ENCODE results near the gene RPAP2. TPM values are rescaled to one million over a fixed set of nuclear protein-coding genes. Genes with fewer than 3 reads are reported as not detected.

The RPAP2 gene
- total and polyA plus RNA-seq, 8 donors = 3.0 to 18.2 (median 15.3) TPM

- intact Hi-C loops (cut with DNase I) = no loop called here
- WGBS, 2 donors = 59 to 60% methylated on average over 2 of the region's 2 CpGs
- Histone ChIP-seq H3K27ac (no peak overlapping the region), H3K4me1 (no peaks in the 10 kb centered on the region), H3K4me3 (no peak overlapping the region), H3K36me3 (peaks cover 0 to 14% (median 0%) of the 10 kb centered on the region in 3 donors), H3K27me3 (no peaks in the 10 kb centered on the region), H3K9me3 (no peaks in the 10 kb centered on the region)
- ATAC-seq (no peak), FAIRE-seq (no peak), DNase-seq (no peak)
- TF ChIP-seq CTCF (IDR thresholded peaks at IDR 0.05) = no peak
These were observed 61.1 kb downstream of the RPAP2 start for GRCh38 chr1:92359986-92360385.

- intact Hi-C loops (cut with DNase I) = no loop called here
- Histone ChIP-seq H3K27me3 (no peaks in the 10 kb centered on the region), H3K4me1 (no peaks in the 10 kb centered on the region), H3K36me3 (peaks cover 0 to 9% (median 3%) of the 10 kb centered on the region in 3 donors), H3K27ac (no peak overlapping the region), H3K9me3 (no peaks in the 10 kb centered on the region), H3K4me3 (no peak overlapping the region)
- no peak for DNase-seq
- WGBS, 2 donors = 40 to 47% methylated on average over 3 of the region's 3 CpGs
- no peak for FAIRE-seq
- ATAC-seq = no peak
- no peak for TF ChIP-seq CTCF (IDR thresholded peaks at IDR 0.05)
These were observed 64.1 kb downstream of the RPAP2 start for GRCh38 chr1:92362970-92363369.

GRCh38 chr1:92363401-92363800 lies 64.5 kb downstream of the RPAP2 start:
- ATAC-seq = no peak

GRCh38 chr1:92365378-92366039 lies 66.7 kb downstream of the RPAP2 start:
- Histone ChIP-seq H3K4me1 (no peaks in the 10 kb centered on the region), H3K9me3 (no peaks in the 10 kb centered on the region), H3K27me3 (no peaks in the 10 kb centered on the region), H3K4me3 (no peak overlapping the region), H3K36me3 (peaks cover 0 to 9% (median 3%) of the 10 kb centered on the region in 3 donors), H3K27ac (no peak overlapping the region)
- ATAC-seq (no peak), FAIRE-seq (no peak), DNase-seq (no peak)
- intact Hi-C loops (cut with DNase I) = no loop called here
- 80% methylated on average over 4 of the region's 4 CpGs for WGBS, 2 donors
- TF ChIP-seq CTCF (IDR thresholded peaks at IDR 0.05) = no peak

More at GRCh38 chr1:92363401-92363800, 64.5 kb downstream of the RPAP2 start:
- Histone ChIP-seq H3K27ac (no peak overlapping the region), H3K36me3 (peaks cover 0 to 4% (median 3%) of the 10 kb centered on the region in 3 donors), H3K4me1 (no peaks in the 10 kb centered on the region), H3K9me3 (no peaks in the 10 kb centered on the region), H3K27me3 (no peaks in the 10 kb centered on the region), H3K4me3 (no peak overlapping the region)
- DNase-seq = no peak
- TF ChIP-seq CTCF (IDR thresholded peaks at IDR 0.05) = no peak
- intact Hi-C loops (cut with DNase I) = no loop called here
- 78 to 83% methylated on average over 3 of the region's 3 CpGs for WGBS, 2 donors
- no peak for FAIRE-seq

- no peak overlapping the region for H3K4me3 ChIP-seq
- TF ChIP-seq CTCF (IDR thresholded peaks at IDR 0.05) = no peak
- FAIRE-seq = no peak
- DNase-seq = no peak
- 93% methylated on average over 2 of the region's 2 CpGs for WGBS, 2 donors
- no peak overlapping the region for H3K27ac ChIP-seq
- no peaks in the 10 kb centered on the region for H3K27me3 ChIP-seq
- H3K9me3 ChIP-seq = no peaks in the 10 kb centered on the region
- no peaks in the 10 kb centered on the region for H3K4me1 ChIP-seq
- ATAC-seq = no peak
- H3K36me3 ChIP-seq = peaks cover 0 to 9% (median 3%) of the 10 kb centered on the region in 3 donors
- intact Hi-C loops (cut with DNase I) = no loop called here
These were observed 67.2 kb downstream of the RPAP2 start for GRCh38 chr1:92366040-92366395.
